GM18873 (cell line): ENCODE results near the gene CASKIN2.

Experiments used
- ATAC-seq: cut with Tn5 transposase; IDR thresholded peaks from one replicate; pipeline ENCODE4 v1.9.1; 2021; ENCODE audit warnings: mild to moderate bottlenecking, moderate library complexity, moderate number of reproducible peaks; ENCODE audit not compliant: unreplicated experiment, low FRiP score

CASKIN2 gene

GRCh38 chr17:75547091-75547490, 31.8 kb upstream of the CASKIN2 start:
- no peak for ATAC-seq

GRCh38 chr17:75546181-75546580, 30.8 kb upstream of the CASKIN2 start:
- ATAC-seq = no peak

DNA sequence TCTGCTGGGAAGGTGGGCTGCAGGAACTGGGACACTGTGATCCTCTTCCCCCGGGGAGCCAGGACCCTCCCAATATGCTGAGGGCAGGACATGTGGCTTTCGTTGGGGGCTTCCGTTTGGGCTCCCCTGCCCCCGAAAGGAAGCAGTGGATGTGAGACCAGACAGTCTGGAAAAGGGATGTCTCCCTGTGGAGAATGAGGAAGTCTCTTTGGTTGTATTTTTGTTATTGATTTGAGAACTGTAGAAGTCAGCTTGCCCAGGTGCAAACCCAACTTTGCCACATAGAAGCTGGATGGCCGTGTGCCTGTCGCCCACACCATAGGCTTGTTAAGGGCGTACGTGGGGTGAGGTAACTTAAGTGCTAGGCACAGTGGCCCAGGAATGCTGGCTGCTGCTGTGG, 28.9 kb upstream of the CASKIN2 start:
- ATAC-seq = no peak

DNA sequence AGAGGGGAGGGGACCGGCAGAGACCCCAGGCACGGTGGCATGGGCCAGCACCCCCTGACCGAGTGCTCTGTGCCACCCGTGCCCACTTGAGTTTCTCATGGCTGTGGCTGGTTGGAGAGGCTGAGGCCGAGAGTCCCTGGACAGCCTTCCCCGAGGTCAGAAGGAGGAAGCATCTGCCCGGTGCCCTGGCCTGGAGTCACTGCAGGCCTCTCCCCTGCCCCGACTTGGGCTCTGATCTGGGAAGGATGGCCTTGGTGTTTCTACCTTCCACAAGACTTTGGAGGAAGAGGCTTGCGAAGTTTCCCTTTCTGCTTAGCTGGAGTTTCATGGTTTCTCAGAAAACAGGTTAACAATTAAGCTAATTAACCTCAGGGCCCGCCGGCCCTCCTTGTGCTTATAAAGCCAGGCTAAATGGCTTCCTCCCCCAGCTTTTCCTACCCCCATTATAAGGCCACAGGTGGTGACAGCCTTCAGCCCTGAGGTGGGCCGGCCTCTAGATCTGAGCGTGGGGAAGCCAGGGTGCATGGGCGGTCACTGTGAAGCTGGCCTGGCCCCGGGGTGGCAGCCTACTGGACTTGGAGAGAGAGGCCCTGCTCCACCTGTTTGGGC, 27.5 kb upstream of the CASKIN2 start:
- ATAC-seq = no peak

GRCh38 chr17:75542229-75542628, 26.9 kb upstream of the CASKIN2 start:
- no peak for ATAC-seq

- no peak for ATAC-seq
Measured at GRCh38 chr17:75540923-75541503, 25.7 kb upstream of the CASKIN2 start.

DNA sequence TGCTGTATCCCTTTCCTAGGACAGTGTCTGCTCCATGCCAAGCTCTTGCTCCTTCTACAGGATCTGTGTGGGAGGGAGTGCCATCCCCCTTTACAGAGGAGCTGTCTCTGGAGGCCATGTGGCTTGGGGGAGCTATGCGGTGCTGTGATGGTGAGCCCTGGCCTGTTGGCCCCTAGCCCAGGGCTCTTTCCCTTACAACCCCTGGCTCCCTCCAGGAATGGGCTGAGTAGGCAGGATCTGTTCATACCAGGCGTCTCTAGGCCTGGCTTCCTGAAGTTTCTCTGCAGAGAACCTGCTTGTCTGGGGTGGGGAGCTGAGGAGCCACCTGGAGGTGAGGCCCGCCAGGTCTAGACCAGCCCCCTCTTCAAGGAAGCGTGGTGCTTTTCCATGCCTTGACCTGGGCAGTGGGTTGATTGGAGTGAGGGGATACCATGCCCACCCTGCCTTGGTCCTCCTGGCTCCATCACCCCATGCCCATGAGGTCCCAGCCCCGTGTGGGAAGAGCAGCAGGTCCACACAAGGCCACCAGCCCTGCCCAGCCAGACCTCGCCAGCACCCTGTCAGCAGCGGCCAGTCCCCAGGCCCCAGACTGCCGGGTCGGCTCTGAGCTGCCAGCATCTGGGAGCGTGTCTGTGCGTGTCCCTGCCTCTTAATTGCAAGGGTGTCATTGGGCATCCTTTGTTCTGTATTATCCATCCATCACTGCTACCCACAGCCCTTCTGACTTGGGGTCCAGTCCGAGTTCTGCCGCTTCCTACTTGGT, 24.8 kb upstream of the CASKIN2 start:
- no peak for ATAC-seq

- ATAC-seq = no peak
Measured at GRCh38 chr17:75536366-75536765, 21.0 kb upstream of the CASKIN2 start.

GRCh38 chr17:75535871-75536270, 20.5 kb upstream of the CASKIN2 start:
- ATAC-seq = no peak

- no peak for ATAC-seq
Measured at GRCh38 chr17:75535119-75535537, 19.8 kb upstream of the CASKIN2 start.

- ATAC-seq = no peak
Measured at GRCh38 chr17:75531721-75532072, 16.4 kb upstream of the CASKIN2 start.

- ATAC-seq = no peak
Measured at GRCh38 chr17:75530837-75531720, 15.7 kb upstream of the CASKIN2 start.

GRCh38 chr17:75526555-75527270, 11.4 kb upstream of the CASKIN2 start:
- ATAC-seq = no peak

- ATAC-seq = peak; percentile 6
Measured at GRCh38 chr17:75525806-75526554, 10.6 kb upstream of the CASKIN2 start.

DNA sequence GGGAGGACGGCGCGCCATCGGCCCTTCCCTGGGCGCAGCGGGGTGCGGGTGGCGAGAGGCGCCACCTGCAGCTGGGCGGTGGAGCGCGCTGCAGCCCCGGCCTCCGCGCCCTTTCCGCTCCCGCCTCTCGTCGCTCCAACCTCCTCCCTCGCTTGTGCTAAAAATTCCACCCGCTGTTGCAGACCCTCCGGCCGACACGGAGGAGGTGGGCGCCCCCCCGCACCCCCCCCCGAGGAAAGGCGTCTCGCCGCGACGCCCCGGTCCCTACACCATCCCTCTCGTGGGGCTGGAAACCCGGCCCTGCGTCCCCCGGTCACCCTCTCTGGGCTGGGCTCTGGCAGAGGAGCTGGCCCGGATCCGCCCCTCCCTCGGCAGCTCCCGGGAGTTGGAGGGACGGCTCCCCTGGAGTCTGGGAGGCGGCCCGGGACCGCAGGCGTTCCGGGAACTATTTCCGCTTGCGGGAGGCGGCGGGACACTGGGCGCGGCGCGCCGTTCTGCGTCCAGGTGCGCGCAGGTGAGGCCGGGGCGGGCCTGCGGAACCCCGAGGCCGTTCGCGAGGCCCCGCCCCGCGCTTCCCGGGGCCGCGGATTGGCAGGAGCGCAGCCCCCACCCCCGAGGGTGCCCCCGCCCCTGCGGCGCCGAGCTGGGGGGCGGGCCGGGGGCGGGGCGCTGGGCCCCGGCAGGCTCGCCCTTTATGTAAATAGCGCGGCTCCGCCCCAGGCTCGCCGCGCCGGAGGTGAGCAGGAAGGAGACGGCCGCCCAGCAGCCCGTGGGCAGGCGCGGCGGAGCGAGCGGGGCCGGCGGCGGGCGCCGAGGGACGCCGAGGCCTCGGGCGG, 9.9 kb upstream of the CASKIN2 start, which contains the start of gene LLGL2:
Gene LLGL2 (plus strand): TSS at position 728 of the 836 bp plus-strand sequence. CDS start 17,730 bp downstream, outside the sequence.
- ATAC-seq = peak; percentile 71

GRCh38 chr17:75524269-75524969, 9.1 kb upstream of the CASKIN2 start:
- no peak for ATAC-seq

DNA sequence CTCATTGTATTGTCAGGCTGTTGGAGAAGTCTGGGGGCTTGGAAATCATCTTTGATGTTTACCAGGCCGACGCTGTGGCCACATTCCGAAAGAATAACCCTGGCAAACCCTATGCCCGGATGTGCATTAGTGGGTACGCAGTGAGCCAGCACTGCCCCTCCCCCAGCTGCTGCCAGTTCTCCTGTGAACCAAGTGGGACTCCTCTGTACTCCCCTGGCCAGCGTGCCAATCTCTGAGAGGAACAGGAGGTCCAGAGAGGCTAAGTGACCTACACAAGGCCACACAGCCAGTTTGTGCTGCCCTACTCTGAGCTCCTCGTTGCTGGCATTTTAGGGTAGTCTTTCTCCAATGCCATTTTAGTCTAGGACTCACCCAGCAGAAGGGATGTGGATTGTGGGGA, 8.3 kb upstream of the CASKIN2 start:
- no peak for ATAC-seq
